GM19099 (cell line): Measurements from ENCODE around the gene GASK1B.

ENCODE experiments used
- POLR2A ChIP-seq: IDR thresholded peaks from 3 replicates; pipeline ENCODE4 v1.6.1; 2011; ENCODE audit warnings: low read depth; ENCODE audit not compliant: insufficient read length; ENCODE audit errors: extremely low read depth

Gene GASK1B

GRCh38 chr4:158172261-158173258 is at the start of gene GASK1B:
Gene GASK1B (minus strand): TSS chr4:158173025. CDS start chr4:158171375, 1,650 bp downstream.
- TF ChIP-seq POLR2A, result no peak

- TF ChIP-seq POLR2A, result no peak
Observed at GRCh38 chr4:158219623-158220022, 46.8 kb upstream of the GASK1B start.

- no peak for TF ChIP-seq POLR2A
Observed at GRCh38 chr4:158217763-158218162, 44.9 kb upstream of the GASK1B start.

- no peak for TF ChIP-seq POLR2A
Observed at GRCh38 chr4:158214856-158215255, 42.0 kb upstream of the GASK1B start.

- TF ChIP-seq POLR2A, result no peak
Observed at GRCh38 chr4:158213466-158213865, 40.6 kb upstream of the GASK1B start.

- no peak for TF ChIP-seq POLR2A
Observed at GRCh38 chr4:158211222-158211621, 38.4 kb upstream of the GASK1B start.

- TF ChIP-seq POLR2A, result no peak
Observed at GRCh38 chr4:158209825-158210807, 37.3 kb upstream of the GASK1B start, which contains the start of gene TMEM144. Gene TMEM144 (plus strand): TSS chr4:158210486. CDS start chr4:158212668, 2,182 bp downstream.

- no peak for TF ChIP-seq POLR2A
Observed at GRCh38 chr4:158208963-158209640, 36.3 kb upstream of the GASK1B start.

GRCh38 chr4:158203929-158204328 is 31.1 kb upstream of the GASK1B start:
- TF ChIP-seq POLR2A, result no peak

GRCh38 chr4:158203436-158203835 is 30.6 kb upstream of the GASK1B start:
- no peak for TF ChIP-seq POLR2A

- TF ChIP-seq POLR2A, result no peak
Observed at GRCh38 chr4:158202481-158202880, 29.7 kb upstream of the GASK1B start.

- no peak for TF ChIP-seq POLR2A
Observed at GRCh38 chr4:158201876-158202275, 29.1 kb upstream of the GASK1B start.

GRCh38 chr4:158201322-158201721 is 28.5 kb upstream of the GASK1B start:
- no peak for TF ChIP-seq POLR2A

- no peak for TF ChIP-seq POLR2A
Observed at GRCh38 chr4:158200214-158200613, 27.4 kb upstream of the GASK1B start.
